ENCODE measurements around the gene TMEM63C. TPM values are rescaled to one million over a fixed set of nuclear protein-coding genes. Genes with fewer than 3 reads are reported as not detected.

The TMEM63C gene
- total and polyA plus RNA-seq, 2 donors (not counting 1 experiment from before 2014, with no cell fraction given) = 0.63 to 3.2 TPM

- Histone ChIP-seq H3K36me3 (replicated peaks in 1 of 2; ENCODE audit: control extremely low read depth in 1 of 2, control insufficient read depth in 1 of 2, extremely low read depth in 1 of 2, insufficient read depth in 2 of 2, low read length in 1 of 2) (no peaks in the 10 kb centered on the region), H3K27me3 (replicated peaks in 1 of 4; ENCODE audit: control extremely low read depth in 1 of 4, control insufficient read depth in 3 of 4, insufficient read depth in 4 of 4, low read length in 3 of 4) (peaks cover 0 to 76% (median 46%) of the 10 kb centered on the region in 4 experiments)
- peaks cover 81% of the 10 kb centered on the region for H3K27me3 Mint-ChIP-seq
Measured at GRCh38 chr14:77142005-77142800, 39.4 kb upstream of the TMEM63C start.

DNA sequence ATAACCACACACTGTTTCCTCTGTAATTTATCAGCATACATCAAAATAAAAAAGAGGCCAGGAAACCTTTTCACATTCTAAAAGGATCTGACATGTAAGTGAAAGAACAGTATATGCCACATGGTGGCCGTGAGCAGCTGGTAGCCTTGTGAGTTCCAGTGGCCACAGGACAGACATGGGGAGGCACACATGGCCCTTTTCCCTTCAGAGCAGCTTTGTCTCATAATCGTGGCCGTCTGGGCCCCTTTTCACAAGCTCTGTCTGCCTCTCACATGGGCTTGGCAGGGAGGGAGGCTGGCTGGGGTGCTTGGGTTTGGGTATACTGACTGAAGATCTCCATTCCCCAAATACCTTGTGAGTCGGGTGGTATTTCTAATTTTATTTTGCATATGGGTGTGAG is 38.5 kb upstream of the TMEM63C start:
- Histone ChIP-seq H2AFZ (ENCODE audit: insufficient read depth, low read depth, low read length, poor library complexity, severe bottlenecking) (no peak overlapping the region), H3K79me2 (ENCODE audit: control insufficient read depth, insufficient read depth, low read length) (no peaks in the 10 kb centered on the region), H3K36me3 (replicated peaks in 1 of 2; ENCODE audit: control extremely low read depth in 1 of 2, control insufficient read depth in 1 of 2, extremely low read depth in 1 of 2, insufficient read depth in 2 of 2, low read length in 1 of 2) (no peaks in the 10 kb centered on the region), H3K9ac (ENCODE audit: low read length) (no peak overlapping the region), H3K4me3 (ENCODE audit: control extremely low read depth in 1 of 5, extremely low read depth in 1 of 5, insufficient read depth in 1 of 5, low read depth in 2 of 5, low read length in 4 of 5) (no peak overlapping the region), H3K27ac (ENCODE audit: low read length in 2 of 2) (no peak overlapping the region), H3K9me3 (ENCODE audit: control extremely low read depth in 1 of 3, control insufficient read depth in 2 of 3, insufficient read depth in 1 of 3, low read length in 2 of 3) (peaks cover 0 to 19% (median 0%) of the 10 kb centered on the region in 3 donors), H4K20me1 (ENCODE audit: control insufficient read depth, insufficient read depth, low read length, poor library complexity, severe bottlenecking) (no peaks in the 10 kb centered on the region), H3K4me2 (replicated peaks; ENCODE audit: low read depth, low read length, poor library complexity, severe bottlenecking) (no peak overlapping the region), H3K27me3 (replicated peaks in 1 of 4; ENCODE audit: control extremely low read depth in 1 of 4, control insufficient read depth in 3 of 4, insufficient read depth in 4 of 4, low read length in 3 of 4) (peaks cover 0 to 71% (median 39%) of the 10 kb centered on the region in 4 experiments), H3K4me1 (ENCODE audit: control insufficient read depth in 2 of 2, insufficient read depth in 2 of 2, low read length in 2 of 2) (peaks cover 34 to 40% of the 10 kb centered on the region in 2 donors)
- CTCF ChIA-PET = interaction anchor here (1.0 to 4.9 kb wide), 8 partner anchors 8 to 230 kb away, joined by 3 to 23 read pairs (median 7); no protein-coding TSS in a partner anchor
- DNase-seq = no peak
- Mint-ChIP-seq H3K4me1 (peaks cover 26% of the 10 kb centered on the region), H3K27ac (no peak overlapping the region), H3K4me3 (peak overlapping the region; percentile 4), H3K9me3 (ENCODE audit: insufficient read depth) (no peaks in the 10 kb centered on the region), H3K27me3 (peaks cover 74% of the 10 kb centered on the region)
- intact Hi-C loops (cut with micrococcal nuclease) = no loop called here
- no peak for ATAC-seq (ENCODE audit: low read depth)
- TF ChIP-seq CTCF (IDR thresholded peaks at IDR 0.05) (no peak), EZH2 (IDR thresholded peaks at IDR 0.05; ENCODE audit: borderline replicate concordance, insufficient read depth, low read depth, low read length, poor library complexity, severe bottlenecking) (no peak)
- WGBS (ENCODE audit: insufficient coverage) = 10% methylated on average over 2 of the region's 4 CpGs
- POLR2A ChIA-PET = interaction anchor here (1.0 kb wide), 1 partner anchor 22 kb away, joined by 3 read pairs; no protein-coding TSS in a partner anchor

More at GRCh38 chr14:77142005-77142800, 39.4 kb upstream of the TMEM63C start:
- H4K20me1 ChIP-seq (ENCODE audit: control insufficient read depth, insufficient read depth, low read length, poor library complexity, severe bottlenecking) = no peaks in the 10 kb centered on the region
- H3K4me3 ChIP-seq (ENCODE audit: control extremely low read depth in 1 of 5, extremely low read depth in 1 of 5, insufficient read depth in 1 of 5, low read depth in 2 of 5, low read length in 4 of 5) = no peak overlapping the region
- H3K27ac Mint-ChIP-seq = no peak overlapping the region
- ChIA-PET CTCF (interaction anchor here (0.6 to 4.9 kb wide), 9 partner anchors 7 to 180 kb away, joined by 3 to 23 read pairs (median 6); no protein-coding TSS in a partner anchor), POLR2A (interaction anchor here (1.0 kb wide), 1 partner anchor 21 kb away, joined by 3 read pairs; no protein-coding TSS in a partner anchor)
- peaks cover 34 to 40% of the 10 kb centered on the region in 2 donors for H3K4me1 ChIP-seq (ENCODE audit: control insufficient read depth in 2 of 2, insufficient read depth in 2 of 2, low read length in 2 of 2)
- intact Hi-C loops (cut with micrococcal nuclease) = no loop called here
- H3K9ac ChIP-seq (ENCODE audit: low read length) = no peak overlapping the region
- DNase-seq (no peak), ATAC-seq (ENCODE audit: low read depth) (no peak)
- TF ChIP-seq EZH2 (IDR thresholded peaks at IDR 0.05; ENCODE audit: borderline replicate concordance, insufficient read depth, low read depth, low read length, poor library complexity, severe bottlenecking) = no peak
- no peaks in the 10 kb centered on the region for H3K79me2 ChIP-seq (ENCODE audit: control insufficient read depth, insufficient read depth, low read length)
- no peaks in the 10 kb centered on the region for H3K9me3 Mint-ChIP-seq (ENCODE audit: insufficient read depth)
- 32% methylated on average over 2 of the region's 9 CpGs for WGBS (ENCODE audit: insufficient coverage)
- H2AFZ ChIP-seq (ENCODE audit: insufficient read depth, low read depth, low read length, poor library complexity, severe bottlenecking) = no peak overlapping the region
- H3K4me1 Mint-ChIP-seq = peaks cover 26% of the 10 kb centered on the region
- peak overlapping the region; percentile 83 for H3K4me3 Mint-ChIP-seq
- H3K27ac ChIP-seq (ENCODE audit: low read length in 2 of 2) = no peak overlapping the region
- H3K4me2 ChIP-seq (replicated peaks; ENCODE audit: low read depth, low read length, poor library complexity, severe bottlenecking) = peak overlapping the region; percentile 67
- H3K9me3 ChIP-seq (ENCODE audit: control extremely low read depth in 1 of 3, control insufficient read depth in 2 of 3, insufficient read depth in 1 of 3, low read length in 2 of 3) = peaks cover 0 to 19% (median 0%) of the 10 kb centered on the region in 3 donors
